GM12874 (cell line): ENCODE results near the gene KCNG2.

Experiments
- TF ChIP-seq, protein P1 (sequence below): IDR thresholded peaks from 2 replicates; pipeline ENCODE4 v1.5.1; 2011; ENCODE audit warnings: low read depth, mild to moderate bottlenecking, control low read depth, low read length, moderate library complexity; ENCODE audit not compliant: insufficient read depth

KCNG2 gene

DNA sequence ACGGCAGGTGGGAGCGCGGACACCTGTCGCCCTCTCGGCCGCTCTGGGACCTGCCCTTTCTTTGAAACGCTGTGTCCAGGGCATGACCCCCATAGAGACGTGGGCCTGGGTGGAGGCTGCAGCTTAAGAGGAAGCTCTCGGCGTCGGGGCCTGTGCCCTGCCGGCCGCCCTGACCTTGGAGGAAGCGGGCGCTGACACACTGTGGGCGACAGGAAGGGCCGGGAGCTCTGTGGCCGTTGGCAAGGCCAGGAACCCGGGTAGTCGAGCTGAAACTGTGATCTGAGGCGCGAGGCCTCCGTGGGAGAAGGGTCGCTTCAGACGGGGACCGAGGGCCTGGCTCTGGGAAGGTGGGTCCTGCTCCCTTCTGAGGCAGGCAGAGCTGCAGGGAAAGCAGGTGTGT, 28.2 kb downstream of the KCNG2 start:
- TF ChIP-seq, protein P1, sequence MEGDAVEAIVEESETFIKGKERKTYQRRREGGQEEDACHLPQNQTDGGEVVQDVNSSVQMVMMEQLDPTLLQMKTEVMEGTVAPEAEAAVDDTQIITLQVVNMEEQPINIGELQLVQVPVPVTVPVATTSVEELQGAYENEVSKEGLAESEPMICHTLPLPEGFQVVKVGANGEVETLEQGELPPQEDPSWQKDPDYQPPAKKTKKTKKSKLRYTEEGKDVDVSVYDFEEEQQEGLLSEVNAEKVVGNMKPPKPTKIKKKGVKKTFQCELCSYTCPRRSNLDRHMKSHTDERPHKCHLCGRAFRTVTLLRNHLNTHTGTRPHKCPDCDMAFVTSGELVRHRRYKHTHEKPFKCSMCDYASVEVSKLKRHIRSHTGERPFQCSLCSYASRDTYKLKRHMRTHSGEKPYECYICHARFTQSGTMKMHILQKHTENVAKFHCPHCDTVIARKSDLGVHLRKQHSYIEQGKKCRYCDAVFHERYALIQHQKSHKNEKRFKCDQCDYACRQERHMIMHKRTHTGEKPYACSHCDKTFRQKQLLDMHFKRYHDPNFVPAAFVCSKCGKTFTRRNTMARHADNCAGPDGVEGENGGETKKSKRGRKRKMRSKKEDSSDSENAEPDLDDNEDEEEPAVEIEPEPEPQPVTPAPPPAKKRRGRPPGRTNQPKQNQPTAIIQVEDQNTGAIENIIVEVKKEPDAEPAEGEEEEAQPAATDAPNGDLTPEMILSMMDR: no peak

DNA sequence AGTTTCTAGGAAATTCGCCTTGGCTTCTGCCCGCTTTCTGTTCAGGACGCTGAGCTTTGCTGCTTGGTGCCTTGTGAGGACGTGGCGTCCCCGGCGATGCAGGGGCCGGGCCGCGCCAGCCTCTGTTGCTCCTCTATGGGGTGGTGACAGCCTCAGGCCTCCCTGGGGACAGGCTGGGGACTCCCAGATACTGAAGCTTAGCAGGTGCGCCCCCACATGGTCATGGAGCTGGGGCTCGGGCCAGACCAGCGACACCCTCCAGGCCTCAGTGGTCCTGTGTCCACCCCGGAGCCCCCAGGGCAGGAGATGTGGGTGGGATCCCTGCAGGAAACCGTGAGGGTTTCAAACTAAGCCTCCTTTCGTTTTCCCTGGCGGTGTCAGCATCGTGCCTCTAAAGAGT, 29.2 kb downstream of the KCNG2 start:
- TF ChIP-seq, protein P1: no peak

DNA sequence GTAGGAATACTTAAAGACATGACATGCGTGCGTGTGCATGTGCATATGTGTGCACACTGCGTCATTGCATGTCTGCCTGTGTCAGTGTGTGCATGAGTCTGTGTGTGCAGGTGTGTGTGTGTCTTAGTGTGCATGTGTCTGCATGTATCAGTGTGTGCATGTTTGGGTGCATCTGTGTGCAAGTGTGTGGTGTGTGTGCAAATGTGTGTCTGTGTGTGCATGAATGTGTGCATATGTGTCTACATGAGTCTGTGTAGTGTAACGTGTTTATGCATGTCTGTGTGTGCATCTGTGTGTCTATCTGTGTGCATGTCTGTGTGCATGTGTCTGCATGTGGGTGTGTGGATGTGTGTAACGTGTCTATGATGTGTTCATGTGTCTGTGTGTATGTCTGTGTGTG, 30.5 kb downstream of the KCNG2 start:
- TF ChIP-seq, protein P1: no peak

DNA sequence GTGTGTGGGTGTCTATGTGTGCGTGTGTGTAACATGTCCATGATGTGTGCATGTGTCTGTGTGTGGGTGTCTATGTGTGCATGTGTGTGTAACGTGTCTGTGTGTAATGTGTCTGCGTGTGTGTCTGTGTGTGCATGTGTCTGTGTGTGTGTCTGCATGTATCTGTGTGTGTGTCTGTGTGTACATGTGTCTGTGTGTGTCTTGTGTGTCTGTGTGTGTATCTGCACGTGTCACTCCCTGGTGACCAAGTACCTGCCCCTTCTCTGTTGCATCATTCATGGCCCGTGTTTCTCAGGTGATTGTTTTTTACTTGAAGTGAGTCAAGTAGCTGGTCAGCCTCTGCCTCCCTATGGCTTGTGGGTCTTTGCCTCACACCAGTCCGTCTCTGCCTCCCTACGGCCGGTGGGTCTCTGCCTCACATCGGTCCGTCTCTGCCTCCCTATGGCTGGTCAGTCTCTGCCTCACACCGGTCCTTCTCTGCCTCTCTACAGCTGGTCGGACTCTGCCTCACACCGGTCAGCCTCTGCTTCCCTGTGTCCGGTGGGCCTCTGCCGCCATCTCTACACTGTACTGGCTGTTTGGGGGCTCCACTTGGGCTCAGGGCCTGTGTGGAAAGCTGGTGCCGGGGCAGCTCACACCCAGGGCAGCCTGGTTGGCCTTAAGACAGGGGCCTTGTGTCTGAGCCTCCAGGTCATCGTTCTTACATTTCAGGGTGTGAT, 31.6 kb downstream of the KCNG2 start:
- TF ChIP-seq, protein P1: no peak

DNA sequence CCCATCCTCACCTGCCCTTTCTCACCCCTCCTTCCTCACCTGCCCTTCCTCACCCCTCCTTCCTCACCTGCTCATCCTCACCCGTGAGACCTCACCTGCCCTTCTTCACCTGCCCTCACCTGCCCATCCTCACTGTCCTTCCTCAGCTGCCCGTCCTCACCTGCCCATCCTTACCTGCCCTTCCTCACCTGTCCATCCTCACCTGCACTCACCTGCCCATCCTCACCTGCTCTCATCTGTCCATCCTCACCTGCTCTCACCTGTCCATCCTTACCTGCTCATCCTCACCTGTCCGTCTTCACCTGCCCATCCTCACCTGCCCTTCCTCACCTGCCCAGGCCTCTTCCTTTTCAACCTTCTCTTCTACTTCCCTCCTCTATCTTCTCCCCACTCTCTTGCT, 34.4 kb downstream of the KCNG2 start:
- TF ChIP-seq, protein P1: no peak

DNA sequence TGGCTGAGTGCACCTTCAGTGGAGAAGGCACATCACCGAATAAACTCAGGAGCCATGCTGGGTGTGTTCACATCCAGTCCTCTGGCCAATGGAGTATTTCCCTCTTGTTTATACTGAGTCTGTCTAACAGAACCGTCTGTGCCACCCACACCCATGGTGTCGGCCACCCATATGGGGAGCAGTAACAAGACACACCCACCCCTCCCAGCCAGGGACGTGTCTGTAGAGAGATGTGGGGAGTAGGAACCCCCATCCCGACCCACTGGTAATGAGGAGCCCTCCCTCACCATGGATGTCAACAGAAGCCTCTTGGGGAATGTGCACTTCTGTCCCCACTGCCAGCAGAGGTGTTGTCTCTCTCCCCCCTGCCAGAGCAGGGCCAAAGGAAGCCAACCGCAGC, 37.1 kb downstream of the KCNG2 start:
- TF ChIP-seq, protein P1: no peak

DNA sequence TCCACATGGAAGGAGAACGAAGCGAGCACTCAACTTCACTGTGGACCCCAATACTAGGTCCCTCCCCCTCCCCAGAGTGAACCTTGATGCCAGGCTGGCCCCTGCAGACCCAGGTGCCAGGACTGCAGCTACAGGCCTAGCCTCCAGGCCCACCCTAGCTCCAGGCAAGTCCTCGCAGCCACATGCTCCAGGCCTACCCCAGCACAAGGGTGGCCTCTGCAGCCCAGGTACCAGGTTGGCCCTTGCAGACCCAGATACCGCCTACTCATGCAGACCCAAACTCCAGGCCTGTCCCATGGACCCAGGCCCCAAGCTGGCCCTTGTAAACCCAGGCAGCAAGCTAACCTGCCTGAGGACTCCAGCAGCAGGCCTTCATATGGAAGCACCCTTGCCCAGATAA, 44.2 kb downstream of the KCNG2 start:
- TF ChIP-seq, protein P1: no peak
